ENCODE data around the gene STAC2. TPM values are rescaled to one million over a fixed set of nuclear protein-coding genes. Genes with fewer than 3 reads are reported as not detected.

The STAC2 gene
- total RNA-seq, 1 donor from 2014 or later, result 0.62 TPM

GRCh38 chr17:39217734-39218369 is 7.9 kb downstream of the STAC2 start:
- TF ChIP-seq, protein P1, sequence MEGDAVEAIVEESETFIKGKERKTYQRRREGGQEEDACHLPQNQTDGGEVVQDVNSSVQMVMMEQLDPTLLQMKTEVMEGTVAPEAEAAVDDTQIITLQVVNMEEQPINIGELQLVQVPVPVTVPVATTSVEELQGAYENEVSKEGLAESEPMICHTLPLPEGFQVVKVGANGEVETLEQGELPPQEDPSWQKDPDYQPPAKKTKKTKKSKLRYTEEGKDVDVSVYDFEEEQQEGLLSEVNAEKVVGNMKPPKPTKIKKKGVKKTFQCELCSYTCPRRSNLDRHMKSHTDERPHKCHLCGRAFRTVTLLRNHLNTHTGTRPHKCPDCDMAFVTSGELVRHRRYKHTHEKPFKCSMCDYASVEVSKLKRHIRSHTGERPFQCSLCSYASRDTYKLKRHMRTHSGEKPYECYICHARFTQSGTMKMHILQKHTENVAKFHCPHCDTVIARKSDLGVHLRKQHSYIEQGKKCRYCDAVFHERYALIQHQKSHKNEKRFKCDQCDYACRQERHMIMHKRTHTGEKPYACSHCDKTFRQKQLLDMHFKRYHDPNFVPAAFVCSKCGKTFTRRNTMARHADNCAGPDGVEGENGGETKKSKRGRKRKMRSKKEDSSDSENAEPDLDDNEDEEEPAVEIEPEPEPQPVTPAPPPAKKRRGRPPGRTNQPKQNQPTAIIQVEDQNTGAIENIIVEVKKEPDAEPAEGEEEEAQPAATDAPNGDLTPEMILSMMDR (IDR thresholded peaks at IDR 0.05), result no peak
- Mint-ChIP-seq H3K27ac (ENCODE audit: unreplicated experiment) (no peak overlapping the region), H3K36me3 (ENCODE audit: unreplicated experiment) (no peaks in the 10 kb centered on the region), H3K9me3 (ENCODE audit: unreplicated experiment) (no peaks in the 10 kb centered on the region), H3K4me3 (ENCODE audit: unreplicated experiment) (no peak overlapping the region), H3K27me3 (ENCODE audit: unreplicated experiment) (peaks cover 17% of the 10 kb centered on the region), H3K4me1 (ENCODE audit: unreplicated experiment) (peaks cover 8% of the 10 kb centered on the region)
- no peak for DNase-seq (ENCODE audit: extremely low spot score, unreplicated experiment)

DNA sequence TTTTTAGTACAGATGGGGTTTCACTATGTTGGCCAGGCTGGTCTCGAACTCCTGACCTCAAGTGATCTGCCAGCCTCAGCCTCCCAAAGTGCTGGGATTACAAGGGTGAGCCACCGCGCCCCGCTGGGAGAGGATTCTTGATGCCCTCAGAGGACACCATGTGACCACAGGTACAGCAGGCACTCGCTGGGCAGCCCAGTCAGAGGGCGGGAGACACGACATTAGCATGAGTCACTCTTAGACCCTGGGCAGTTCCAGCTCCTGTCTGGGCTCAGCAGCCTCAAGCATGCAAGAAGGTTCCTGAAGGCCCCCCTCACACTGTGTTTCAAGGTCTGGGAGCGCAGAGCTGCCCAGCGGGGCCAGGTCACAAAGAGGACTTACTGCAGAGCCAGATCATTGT is 11.9 kb downstream of the STAC2 start:
- Mint-ChIP-seq H3K4me3 (ENCODE audit: unreplicated experiment) (no peak overlapping the region), H3K4me1 (ENCODE audit: unreplicated experiment) (peaks cover 16% of the 10 kb centered on the region), H3K27me3 (ENCODE audit: unreplicated experiment) (peaks cover 11% of the 10 kb centered on the region), H3K9me3 (ENCODE audit: unreplicated experiment) (no peaks in the 10 kb centered on the region), H3K36me3 (ENCODE audit: unreplicated experiment) (no peaks in the 10 kb centered on the region), H3K27ac (ENCODE audit: unreplicated experiment) (no peak overlapping the region)
- DNase-seq (ENCODE audit: extremely low spot score, unreplicated experiment), result no peak
- TF ChIP-seq, protein P1 (IDR thresholded peaks at IDR 0.05), result no peak

GRCh38 chr17:39212841-39213480 is 12.8 kb downstream of the STAC2 start:
- TF ChIP-seq, protein P1 (IDR thresholded peaks at IDR 0.05), result no peak
- Mint-ChIP-seq H3K4me3 (ENCODE audit: unreplicated experiment) (no peak overlapping the region), H3K27me3 (ENCODE audit: unreplicated experiment) (peaks cover 7% of the 10 kb centered on the region), H3K27ac (ENCODE audit: unreplicated experiment) (no peak overlapping the region), H3K4me1 (ENCODE audit: unreplicated experiment) (peaks cover 18% of the 10 kb centered on the region), H3K36me3 (ENCODE audit: unreplicated experiment) (no peaks in the 10 kb centered on the region), H3K9me3 (ENCODE audit: unreplicated experiment) (no peaks in the 10 kb centered on the region)
- DNase-seq (ENCODE audit: extremely low spot score, unreplicated experiment), result no peak

GRCh38 chr17:39212195-39212810 is 13.4 kb downstream of the STAC2 start:
- TF ChIP-seq, protein P1 (IDR thresholded peaks at IDR 0.05), result no peak
- Mint-ChIP-seq H3K27me3 (ENCODE audit: unreplicated experiment) (peaks cover 7% of the 10 kb centered on the region), H3K4me3 (ENCODE audit: unreplicated experiment) (no peak overlapping the region), H3K27ac (ENCODE audit: unreplicated experiment) (no peak overlapping the region), H3K4me1 (ENCODE audit: unreplicated experiment) (peaks cover 19% of the 10 kb centered on the region), H3K9me3 (ENCODE audit: unreplicated experiment) (no peaks in the 10 kb centered on the region), H3K36me3 (ENCODE audit: unreplicated experiment) (no peaks in the 10 kb centered on the region)
- no peak for DNase-seq (ENCODE audit: extremely low spot score, unreplicated experiment)

- DNase-seq (ENCODE audit: extremely low spot score, unreplicated experiment), result no peak
- H3K27ac Mint-ChIP-seq (ENCODE audit: unreplicated experiment), result peak overlapping the region; percentile 38
- H3K4me1 Mint-ChIP-seq (ENCODE audit: unreplicated experiment), result peaks cover 25% of the 10 kb centered on the region
- H3K27me3 Mint-ChIP-seq (ENCODE audit: unreplicated experiment), result no peaks in the 10 kb centered on the region
- H3K9me3 Mint-ChIP-seq (ENCODE audit: unreplicated experiment), result no peaks in the 10 kb centered on the region
- no peak overlapping the region for H3K4me3 Mint-ChIP-seq (ENCODE audit: unreplicated experiment)
- H3K36me3 Mint-ChIP-seq (ENCODE audit: unreplicated experiment), result no peaks in the 10 kb centered on the region
- TF ChIP-seq, protein P1 (IDR thresholded peaks at IDR 0.05), result no peak
Observed at GRCh38 chr17:39210093-39210434, 15.7 kb downstream of the STAC2 start.

All from osteocyte (in vitro differentiated cells).